ENCODE data around the gene ADAMTS16.

- TF ChIP-seq, protein P1, sequence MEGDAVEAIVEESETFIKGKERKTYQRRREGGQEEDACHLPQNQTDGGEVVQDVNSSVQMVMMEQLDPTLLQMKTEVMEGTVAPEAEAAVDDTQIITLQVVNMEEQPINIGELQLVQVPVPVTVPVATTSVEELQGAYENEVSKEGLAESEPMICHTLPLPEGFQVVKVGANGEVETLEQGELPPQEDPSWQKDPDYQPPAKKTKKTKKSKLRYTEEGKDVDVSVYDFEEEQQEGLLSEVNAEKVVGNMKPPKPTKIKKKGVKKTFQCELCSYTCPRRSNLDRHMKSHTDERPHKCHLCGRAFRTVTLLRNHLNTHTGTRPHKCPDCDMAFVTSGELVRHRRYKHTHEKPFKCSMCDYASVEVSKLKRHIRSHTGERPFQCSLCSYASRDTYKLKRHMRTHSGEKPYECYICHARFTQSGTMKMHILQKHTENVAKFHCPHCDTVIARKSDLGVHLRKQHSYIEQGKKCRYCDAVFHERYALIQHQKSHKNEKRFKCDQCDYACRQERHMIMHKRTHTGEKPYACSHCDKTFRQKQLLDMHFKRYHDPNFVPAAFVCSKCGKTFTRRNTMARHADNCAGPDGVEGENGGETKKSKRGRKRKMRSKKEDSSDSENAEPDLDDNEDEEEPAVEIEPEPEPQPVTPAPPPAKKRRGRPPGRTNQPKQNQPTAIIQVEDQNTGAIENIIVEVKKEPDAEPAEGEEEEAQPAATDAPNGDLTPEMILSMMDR (conservative IDR thresholded peaks at IDR 0.05 in 1 of 2, IDR thresholded peaks at IDR 0.05 in 1 of 2; ENCODE audit: extremely low read depth in 1 of 2, insufficient read depth in 1 of 2, low read depth in 1 of 2, low read length in 2 of 2) = no peak
- TF ChIP-seq EZH2 (IDR thresholded peaks at IDR 0.05; ENCODE audit: borderline replicate concordance, low read length) = no peak
These were observed 208.0 kb downstream of the ADAMTS16 start for GRCh38 chr5:5348135-5348534.

Measured in mammary epithelial cell (primary cell).